Measurements from ENCODE around the gene NPSR1. TPM values are rescaled to one million over a fixed set of nuclear protein-coding genes. Genes with fewer than 3 reads are reported as not detected.
"Not testable (repeated sequence)": the region's sequence is repeated elsewhere in the genome, so short reads cannot be mapped to it uniquely, and the experiment has no call there.

Gene NPSR1
- total RNA-seq, 1 donor from 2014 or later: not detected

GRCh38 chr7:34875481-34875880 is 217.5 kb downstream of the NPSR1 start:
- no peaks in the 10 kb centered on the region for H3K36me3 ChIP-seq
- no peak for TF ChIP-seq CTCF (IDR thresholded peaks at IDR 0.05)
- H3K4me3 ChIP-seq: no peak overlapping the region
- no peaks in the 10 kb centered on the region for H3K4me1 ChIP-seq
- H3K9me3 ChIP-seq: no peaks in the 10 kb centered on the region
- DNase-seq (ENCODE audit: low spot score in 2 of 2): no peak
- intact Hi-C loops (cut with DNase I): no loop called here
- H3K27ac ChIP-seq: no peak overlapping the region
- H3K27me3 ChIP-seq: no peaks in the 10 kb centered on the region

GRCh38 chr7:34878944-34879735 is 221.1 kb downstream of the NPSR1 start:
- not testable (repeated sequence) for H3K27me3 ChIP-seq, H3K9me3 ChIP-seq

GRCh38 chr7:34879871-34880270 is 221.9 kb downstream of the NPSR1 start:
- Histone ChIP-seq H3K27ac (no peak overlapping the region), H3K36me3 (no peaks in the 10 kb centered on the region), H3K9me3 (peaks cover 5% of the 10 kb centered on the region in 2 donors), H3K4me3 (no peak overlapping the region), H3K27me3 (no peaks in the 10 kb centered on the region), H3K4me1 (no peaks in the 10 kb centered on the region)
- no peak for DNase-seq (ENCODE audit: low spot score in 2 of 2)
- TF ChIP-seq CTCF (IDR thresholded peaks at IDR 0.05): no peak
- intact Hi-C loops (cut with DNase I): no loop called here

More at GRCh38 chr7:34878944-34879735, 221.1 kb downstream of the NPSR1 start:
- H3K4me1 ChIP-seq; H3K36me3 ChIP-seq; H3K27ac ChIP-seq; intact Hi-C loops (cut with DNase I); H3K4me3 ChIP-seq; DNase-seq (ENCODE audit: low spot score in 2 of 2): not testable (repeated sequence)

- intact Hi-C loops (cut with DNase I); H3K27ac ChIP-seq; H3K4me3 ChIP-seq; DNase-seq (ENCODE audit: low spot score in 2 of 2); H3K4me1 ChIP-seq; H3K27me3 ChIP-seq; H3K36me3 ChIP-seq; H3K9me3 ChIP-seq: not testable (repeated sequence)
Measured at GRCh38 chr7:34883855-34884254, 225.8 kb downstream of the NPSR1 start.

GRCh38 chr7:34886856-34887255 is 228.8 kb downstream of the NPSR1 start:
- no peak overlapping the region for H3K4me3 ChIP-seq
- no peaks in the 10 kb centered on the region for H3K4me1 ChIP-seq
- intact Hi-C loops (cut with DNase I): no loop called here
- no peaks in the 10 kb centered on the region for H3K36me3 ChIP-seq
- DNase-seq (ENCODE audit: low spot score in 2 of 2): no peak
- no peak for TF ChIP-seq CTCF (IDR thresholded peaks at IDR 0.05)
- H3K27ac ChIP-seq: no peak overlapping the region
- H3K27me3 ChIP-seq: no peaks in the 10 kb centered on the region
- H3K9me3 ChIP-seq: peaks cover 5% of the 10 kb centered on the region in 2 donors

- DNase-seq (ENCODE audit: low spot score in 2 of 2): no peak
- no peaks in the 10 kb centered on the region for H3K27me3 ChIP-seq
- intact Hi-C loops (cut with DNase I): no loop called here
Measured at GRCh38 chr7:34889951-34890350, 231.9 kb downstream of the NPSR1 start.

More at GRCh38 chr7:34889951-34890350, 231.9 kb downstream of the NPSR1 start:
- H3K27ac ChIP-seq: no peak overlapping the region
- H3K4me3 ChIP-seq: no peak overlapping the region
- no peak for TF ChIP-seq CTCF (IDR thresholded peaks at IDR 0.05)
- no peaks in the 10 kb centered on the region for H3K36me3 ChIP-seq
- H3K4me1 ChIP-seq: no peaks in the 10 kb centered on the region
- H3K9me3 ChIP-seq: no peaks in the 10 kb centered on the region
